ES-I3 (cell line): ENCODE measurements around the gene SPDYE6.
"Not testable (repeated sequence)": the region's sequence is repeated elsewhere in the genome, so short reads cannot be mapped to it uniquely, and the experiment has no call there.

Experiments used
- H3K36me3 ChIP-seq: 2 replicates; pipeline ENCODE4 v1.6.1; 2013; ENCODE audit warnings: mild to moderate bottlenecking, low read length, control low read depth, moderate library complexity; ENCODE audit not compliant: insufficient read depth
- H3K4me1 ChIP-seq: 2 replicates; pipeline ENCODE4 v1.6.1; 2013; ENCODE audit warnings: mild to moderate bottlenecking, control low read depth, low read length; ENCODE audit not compliant: insufficient read depth
- H3K9ac ChIP-seq: 2 replicates; pipeline ENCODE4 v1.6.1; 2013; ENCODE audit warnings: low read depth, mild to moderate bottlenecking, low read length, moderate library complexity
- H3K9me3 ChIP-seq: 2 replicates; pipeline ENCODE4 v1.6.1; 2013; ENCODE audit warnings: mild to moderate bottlenecking, low read length, moderate library complexity; ENCODE audit not compliant: control insufficient read depth, insufficient read depth

Gene SPDYE6, protein sequence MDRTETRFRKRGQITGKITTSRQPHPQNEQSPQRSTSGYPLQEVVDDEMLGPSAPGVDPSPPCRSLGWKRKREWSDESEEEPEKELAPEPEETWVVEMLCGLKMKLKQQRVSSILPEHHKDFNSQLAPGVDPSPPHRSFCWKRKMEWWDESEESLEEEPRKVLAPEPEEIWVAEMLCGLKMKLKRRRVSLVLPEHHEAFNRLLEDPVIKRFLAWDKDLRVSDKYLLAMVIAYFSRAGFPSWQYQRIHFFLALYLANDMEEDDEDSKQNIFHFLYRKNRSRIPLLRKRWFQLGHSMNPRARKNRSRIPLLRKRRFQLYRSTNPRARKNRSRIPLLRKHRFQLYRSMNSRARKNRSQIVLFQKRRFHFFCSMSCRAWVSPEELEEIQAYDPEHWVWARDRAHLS

DNA sequence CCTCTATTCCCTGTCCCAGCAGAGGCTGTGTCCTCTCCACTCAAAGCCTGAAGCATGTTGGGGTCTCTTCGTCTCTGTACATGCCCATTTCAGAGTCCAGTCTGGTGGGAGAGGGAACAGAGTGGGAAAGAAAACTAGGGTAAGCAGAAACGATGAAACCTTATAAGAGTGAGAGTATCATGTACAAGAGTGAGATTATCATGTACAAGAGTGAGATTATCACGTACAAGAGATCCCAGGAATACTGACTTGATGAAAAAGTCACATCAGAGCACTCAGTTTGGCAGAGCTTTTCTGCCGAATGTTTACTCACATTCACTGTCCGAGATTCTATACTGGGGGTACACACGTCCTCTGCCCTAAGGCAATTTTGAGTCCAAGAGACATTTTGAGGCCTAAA, at the start of gene SPDYE6:
SPDYE6 (minus strand) TSS at position 101 of the 400 bp plus-strand sequence. CDS start 421 bp downstream, outside the sequence.
- H3K36me3 ChIP-seq, H3K9me3 ChIP-seq, H3K4me1 ChIP-seq, H3K9ac ChIP-seq: not testable (repeated sequence)

DNA sequence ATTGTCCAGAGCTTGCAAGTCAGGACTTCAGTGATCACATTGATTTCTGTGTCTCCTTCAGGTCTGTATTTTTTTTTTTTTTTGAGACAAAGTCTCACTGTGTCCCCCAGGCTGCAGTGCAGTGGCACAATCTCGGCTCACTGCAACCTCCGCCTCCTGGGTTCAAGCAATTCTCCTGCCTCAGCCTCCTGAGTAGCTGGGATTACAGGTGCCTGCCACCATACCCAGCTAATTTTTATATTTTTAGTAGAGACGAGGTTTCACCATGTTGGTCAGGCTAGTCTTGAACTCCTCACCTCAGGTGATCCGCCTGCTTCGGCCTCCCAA, 48.6 kb upstream of the SPDYE6 start:
- H3K9ac ChIP-seq, H3K4me1 ChIP-seq, H3K9me3 ChIP-seq: not testable (repeated sequence)
- H3K36me3 ChIP-seq: peaks cover 22% of the 10 kb centered on the region

DNA sequence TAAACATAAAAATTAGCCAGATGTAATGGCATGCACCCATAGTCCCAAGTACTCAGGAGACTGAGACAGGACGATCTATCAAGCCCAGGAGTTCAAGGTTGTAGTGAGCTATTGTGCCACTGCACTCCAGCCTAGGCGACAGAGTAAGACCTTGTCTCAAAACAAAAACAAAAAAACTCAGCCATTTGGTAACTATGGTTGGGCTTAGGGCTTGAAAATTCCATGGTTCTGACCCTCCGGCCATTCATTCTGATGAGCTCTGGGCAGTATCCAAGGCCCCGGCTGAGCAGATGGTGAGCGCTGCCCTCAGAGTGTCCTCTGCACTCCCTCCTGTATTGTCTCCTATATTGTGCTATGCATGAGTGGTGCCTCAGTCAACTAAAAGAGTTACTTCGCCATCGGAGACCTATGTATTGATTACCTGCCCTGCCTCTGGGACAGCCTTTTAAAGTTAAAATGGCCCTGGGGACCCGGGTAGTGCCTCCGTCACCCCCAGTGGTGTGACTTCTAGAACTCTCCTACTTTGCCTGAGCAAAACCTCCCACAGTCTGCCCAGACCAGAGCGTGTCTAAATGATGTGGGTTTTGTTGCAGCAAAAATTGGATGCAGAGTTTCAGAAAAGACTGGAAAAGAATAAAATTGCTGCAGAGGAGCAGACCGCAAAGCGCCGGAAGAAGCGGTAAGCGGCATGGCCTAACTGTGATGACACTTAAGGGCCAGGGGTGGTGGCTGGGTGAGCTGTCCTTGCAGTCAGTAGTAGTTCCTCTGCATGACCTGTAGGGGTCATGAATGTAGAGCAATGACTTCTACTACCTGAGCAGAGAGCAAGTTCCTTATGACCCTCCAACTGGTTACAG, 48.0 kb upstream of the SPDYE6 start:
- H3K36me3 ChIP-seq: peaks cover 22% of the 10 kb centered on the region
- H3K9me3 ChIP-seq: no peaks in the 10 kb centered on the region
- no peak overlapping the region for H3K9ac ChIP-seq
- H3K4me1 ChIP-seq: no peaks in the 10 kb centered on the region

DNA sequence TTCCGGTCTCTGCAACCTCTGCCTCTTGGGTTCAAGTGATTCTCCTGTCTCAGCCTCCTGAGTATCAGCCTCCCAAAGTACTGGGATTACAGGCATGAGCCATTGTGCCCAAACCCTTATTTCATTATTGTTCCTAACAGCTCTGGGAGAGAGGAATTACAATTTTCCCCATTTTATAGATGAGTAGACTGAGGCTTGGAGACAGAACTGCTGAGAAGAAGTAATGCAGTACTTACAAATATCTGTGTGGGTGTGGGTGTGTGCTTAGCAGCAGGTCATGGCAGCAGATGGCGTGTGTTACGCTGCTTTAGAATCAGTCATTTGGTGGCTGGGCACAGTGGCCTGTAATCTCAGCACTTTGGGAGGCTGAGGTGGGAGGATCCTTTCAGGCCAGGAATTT, 47.3 kb upstream of the SPDYE6 start:
- Histone ChIP-seq H3K9ac (no peak overlapping the region), H3K36me3 (peaks cover 19% of the 10 kb centered on the region), H3K9me3 (no peaks in the 10 kb centered on the region), H3K4me1 (no peaks in the 10 kb centered on the region)

DNA sequence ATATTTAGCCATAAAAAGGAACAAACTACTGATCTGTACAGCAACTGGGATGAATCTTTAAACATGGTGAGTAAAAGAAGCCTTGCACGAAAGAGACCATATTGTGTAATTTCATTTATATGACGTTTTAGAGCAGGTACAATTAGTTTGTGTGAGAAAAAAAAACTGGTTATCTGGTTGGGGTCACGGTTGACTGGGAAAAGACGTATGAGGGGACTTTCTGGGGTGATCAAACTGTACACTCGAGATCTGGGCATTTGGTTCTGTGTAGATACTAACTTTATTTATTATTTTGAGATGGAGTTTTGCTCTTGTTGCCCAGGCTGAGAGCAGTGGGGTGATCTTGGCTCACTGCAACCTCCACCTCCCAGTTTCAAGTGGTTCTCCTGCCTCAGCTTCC, 44.1 kb upstream of the SPDYE6 start:
- H3K9ac ChIP-seq: no peak overlapping the region
- no peaks in the 10 kb centered on the region for H3K9me3 ChIP-seq
- H3K36me3 ChIP-seq: peaks cover 3% of the 10 kb centered on the region
- H3K4me1 ChIP-seq: no peaks in the 10 kb centered on the region

DNA sequence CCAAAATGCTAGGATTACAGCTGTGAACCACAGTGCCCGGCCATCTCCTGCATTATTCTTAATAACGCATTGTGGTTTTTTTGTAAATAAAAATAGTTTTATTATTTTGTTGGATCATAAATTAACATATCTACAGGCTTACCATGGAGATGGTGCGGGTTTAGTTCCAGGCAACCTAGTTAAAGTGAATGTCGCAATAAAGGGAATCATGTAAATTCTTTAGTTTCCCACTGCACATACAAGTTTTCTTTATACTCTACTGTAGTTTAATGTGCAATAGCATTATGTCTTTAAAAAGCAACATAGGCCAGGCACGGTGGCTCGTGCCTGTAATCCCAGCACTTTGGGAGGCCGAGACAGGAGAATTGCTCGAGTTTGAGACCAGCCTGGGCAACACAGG, 42.3 kb upstream of the SPDYE6 start:
- H3K36me3 ChIP-seq: peaks cover 3% of the 10 kb centered on the region
- no peaks in the 10 kb centered on the region for H3K9me3 ChIP-seq
- no peak overlapping the region for H3K9ac ChIP-seq
- no peaks in the 10 kb centered on the region for H3K4me1 ChIP-seq

DNA sequence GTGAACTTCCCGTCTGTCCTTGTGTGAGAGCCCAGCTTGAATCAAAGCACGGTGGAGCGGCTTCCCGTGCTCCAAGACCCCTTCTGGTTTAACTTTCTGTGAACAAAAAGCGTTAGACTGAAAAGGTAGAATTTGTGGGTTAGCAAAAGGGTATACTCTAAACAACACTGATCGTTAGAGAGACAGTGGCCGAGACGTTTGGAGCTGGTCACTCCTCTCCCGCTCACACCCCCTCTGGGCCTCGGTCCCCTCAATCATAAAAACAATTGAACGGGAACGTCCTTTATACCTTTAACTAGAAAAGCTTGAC, 40.4 kb upstream of the SPDYE6 start:
- peaks cover 3% of the 10 kb centered on the region for H3K36me3 ChIP-seq
- peak overlapping the region; percentile 64 for H3K9ac ChIP-seq
- H3K4me1 ChIP-seq: no peaks in the 10 kb centered on the region
- no peaks in the 10 kb centered on the region for H3K9me3 ChIP-seq

DNA sequence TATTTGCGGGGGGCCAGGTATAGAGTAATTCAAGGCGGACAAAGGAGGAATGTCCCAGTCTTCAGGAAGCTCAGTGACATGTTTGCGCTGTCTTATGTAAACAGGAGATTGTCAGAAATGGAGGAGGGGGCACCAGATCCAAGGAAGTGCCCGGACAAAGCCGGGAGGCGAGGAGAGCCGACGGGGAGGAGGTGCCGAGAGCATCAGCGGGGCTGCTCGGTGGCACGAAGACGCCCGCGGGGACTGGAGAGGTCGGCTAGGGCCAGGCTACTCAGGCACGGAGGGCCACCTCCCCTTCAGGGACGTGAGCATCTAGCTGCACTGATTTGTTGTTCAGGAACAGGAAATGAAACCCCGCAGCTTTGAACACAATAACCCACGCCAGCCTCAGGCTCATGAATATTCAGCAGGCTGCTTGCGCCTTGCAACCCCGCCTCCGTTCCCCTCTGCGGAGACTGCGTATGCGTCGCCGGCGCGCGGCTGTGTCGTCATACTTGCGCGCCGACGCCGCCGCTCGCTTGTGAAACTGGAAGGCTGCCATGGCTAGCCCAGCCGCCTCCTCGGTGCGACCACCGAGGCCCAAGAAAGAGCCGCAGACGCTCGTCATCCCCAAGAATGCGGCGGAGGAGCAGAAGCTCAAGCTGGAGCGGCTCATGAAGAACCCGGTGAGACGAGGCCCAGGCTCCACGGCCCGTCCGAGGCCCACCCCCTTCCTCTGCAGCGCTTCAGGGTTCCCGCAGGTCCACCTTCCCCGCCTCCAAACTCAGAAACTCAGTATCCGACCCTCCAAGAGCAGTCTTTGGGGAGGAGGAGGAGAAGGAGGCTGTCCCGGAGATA, 39.8 kb upstream of the SPDYE6 start, which contains the start of gene PRKRIP1:
PRKRIP1 (plus strand) TSS at position 491 of the 837 bp plus-strand sequence; CDS start at position 540, 49 bp downstream.
- no peaks in the 10 kb centered on the region for H3K9me3 ChIP-seq
- H3K4me1 ChIP-seq: no peaks in the 10 kb centered on the region
- peaks cover 3% of the 10 kb centered on the region for H3K36me3 ChIP-seq
- peak within 1 kb of the TSS; percentile 64 for H3K9ac ChIP-seq

DNA sequence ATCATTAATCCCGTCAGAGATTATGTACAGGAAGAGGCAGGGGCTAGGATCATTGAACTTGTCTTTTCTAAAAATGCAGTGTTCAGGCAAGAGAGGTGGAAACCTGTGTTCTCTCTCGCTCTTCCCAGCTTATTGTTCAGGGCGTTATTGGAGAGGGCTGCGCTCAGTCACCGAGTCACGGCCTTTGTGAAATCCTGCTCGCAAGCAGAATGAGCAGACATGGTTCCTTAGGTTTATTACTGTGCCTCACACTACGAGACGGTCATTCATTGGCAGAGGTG, 39.3 kb upstream of the SPDYE6 start:
- no peaks in the 10 kb centered on the region for H3K9me3 ChIP-seq
- H3K4me1 ChIP-seq: no peaks in the 10 kb centered on the region
- H3K9ac ChIP-seq: peak overlapping the region; percentile 64
- H3K36me3 ChIP-seq: peaks cover 3% of the 10 kb centered on the region; the same call in 1 of the 2 replicates

DNA sequence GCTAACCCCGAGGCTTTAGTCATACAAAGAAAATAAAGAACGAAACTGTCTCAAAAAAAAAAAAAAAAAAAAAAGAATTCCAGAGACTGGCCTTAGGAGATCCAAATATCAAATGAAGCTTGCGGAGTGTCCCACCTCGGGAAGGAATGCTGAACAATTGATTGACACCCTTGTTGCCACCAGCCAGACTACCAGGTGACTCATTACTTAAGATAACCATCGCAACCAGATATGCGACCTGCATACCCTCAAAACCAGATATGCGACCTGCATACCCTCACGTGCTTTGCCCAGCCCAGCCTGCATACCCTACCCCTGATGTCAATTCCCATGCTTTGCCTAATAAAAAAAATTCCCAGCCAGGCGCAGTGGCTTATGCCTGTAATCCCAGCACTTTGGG, 37.2 kb upstream of the SPDYE6 start:
- no peaks in the 10 kb centered on the region for H3K9me3 ChIP-seq
- H3K9ac ChIP-seq: no peak overlapping the region
- H3K36me3 ChIP-seq: no peaks in the 10 kb centered on the region
- no peaks in the 10 kb centered on the region for H3K4me1 ChIP-seq

DNA sequence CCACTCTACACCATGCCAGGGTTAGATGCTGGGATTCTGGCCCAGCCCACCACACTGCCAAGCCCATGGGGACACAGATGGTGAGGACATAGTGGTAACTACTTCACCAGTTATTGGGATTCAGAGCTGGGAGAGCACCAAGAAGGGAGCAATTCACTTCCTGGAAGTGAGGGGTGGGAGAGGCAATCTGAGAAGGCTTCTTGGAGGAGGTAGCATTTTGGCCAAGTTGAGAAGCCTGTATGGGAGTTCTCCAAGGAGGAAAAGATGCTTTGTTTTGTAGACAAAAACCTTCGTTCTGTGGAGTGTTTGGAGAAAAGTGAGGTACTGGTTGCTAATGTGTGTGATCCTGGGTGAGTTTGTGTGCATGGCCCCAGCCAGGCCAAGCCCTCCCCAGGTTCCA, 36.1 kb upstream of the SPDYE6 start:
- H3K4me1 ChIP-seq: no peaks in the 10 kb centered on the region
- H3K36me3 ChIP-seq: no peaks in the 10 kb centered on the region
- no peak overlapping the region for H3K9ac ChIP-seq
- no peaks in the 10 kb centered on the region for H3K9me3 ChIP-seq

DNA sequence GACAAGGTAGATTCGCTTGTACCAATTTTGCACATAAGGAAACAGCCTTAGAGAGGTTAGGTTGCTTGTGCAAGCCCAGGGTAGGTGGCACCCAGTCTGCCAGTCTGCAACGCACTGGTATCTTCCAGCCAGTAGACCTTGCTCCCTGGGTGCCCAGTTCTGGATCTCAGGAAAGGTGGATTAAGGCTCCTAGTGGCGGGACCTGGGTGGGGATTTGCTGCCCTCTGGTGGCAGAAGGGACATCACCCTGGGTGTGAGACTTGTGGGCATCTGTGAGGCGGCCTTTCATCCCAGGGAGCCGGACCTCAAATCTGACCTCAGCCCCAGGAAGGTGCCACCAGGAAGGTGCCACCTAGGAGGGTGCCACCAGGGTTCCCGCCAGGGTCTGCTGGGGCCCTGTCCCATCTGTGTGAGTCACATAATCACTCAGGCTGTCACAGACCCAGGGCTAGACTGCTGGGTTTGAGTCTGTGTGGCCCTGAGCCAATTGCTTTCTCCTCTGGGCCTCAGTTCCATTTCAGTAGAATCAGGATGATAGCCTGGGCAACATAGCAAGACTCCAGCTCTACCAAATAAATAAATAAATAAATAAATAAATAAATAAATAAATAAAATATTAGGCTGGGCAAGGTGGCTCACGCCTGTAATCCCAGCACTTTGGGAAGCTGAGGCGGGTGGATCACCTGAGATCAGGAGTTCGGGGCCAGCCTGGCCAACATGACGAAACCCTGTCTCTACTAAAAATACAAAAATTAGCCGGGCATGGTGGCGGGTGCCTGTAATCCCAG, 34.6 kb upstream of the SPDYE6 start:
- Histone ChIP-seq H3K9me3 (no peaks in the 10 kb centered on the region), H3K4me1 (no peaks in the 10 kb centered on the region), H3K9ac (no peak overlapping the region), H3K36me3 (no peaks in the 10 kb centered on the region)

DNA sequence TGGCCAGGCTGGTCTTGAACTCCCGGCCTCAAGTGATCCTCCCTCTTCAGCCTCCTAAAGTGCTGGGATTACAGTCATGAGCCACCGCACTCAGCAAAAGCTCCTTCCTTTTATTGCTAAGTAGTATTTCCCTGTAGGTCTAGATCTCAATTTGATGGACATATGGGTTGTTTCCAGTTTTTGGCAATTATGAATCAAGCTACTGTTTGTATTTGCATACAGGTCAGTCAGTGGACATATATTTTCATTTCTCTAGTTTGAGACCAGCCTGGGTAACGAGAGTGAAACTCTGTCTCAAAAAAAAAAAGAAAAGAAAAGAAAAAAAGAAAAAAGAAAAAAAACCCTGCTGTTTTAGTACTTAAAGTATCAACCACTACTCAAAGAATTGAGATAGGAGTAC, 33.6 kb upstream of the SPDYE6 start:
- Histone ChIP-seq H3K9me3 (no peaks in the 10 kb centered on the region), H3K9ac (no peak overlapping the region), H3K4me1 (no peaks in the 10 kb centered on the region), H3K36me3 (no peaks in the 10 kb centered on the region)

DNA sequence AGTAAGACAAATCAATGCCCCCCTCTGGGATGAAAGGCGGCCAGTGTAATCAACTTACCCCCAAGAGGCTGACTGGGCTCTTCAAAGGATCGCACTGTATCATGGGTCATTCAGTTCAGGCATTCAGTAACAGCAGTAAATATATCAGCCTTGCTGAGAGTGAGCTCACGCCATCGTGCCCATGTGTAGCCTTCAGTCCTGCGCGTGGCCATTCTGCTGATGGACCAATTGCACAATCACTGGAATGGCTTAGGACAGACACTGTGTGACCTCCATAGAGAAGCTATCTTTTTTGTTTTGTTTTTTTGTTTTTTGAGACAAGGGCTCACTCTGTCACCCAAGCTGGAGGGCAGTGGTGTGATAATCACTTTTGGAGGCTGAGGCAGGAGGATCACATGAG, 30.8 kb upstream of the SPDYE6 start:
- no peaks in the 10 kb centered on the region; the same call in 1 of the 2 replicates for H3K36me3 ChIP-seq
- H3K4me1 ChIP-seq: no peaks in the 10 kb centered on the region
- no peaks in the 10 kb centered on the region for H3K9me3 ChIP-seq
- no peak overlapping the region for H3K9ac ChIP-seq
